GM12878 (cell line): Measurements from ENCODE around the gene RPL19. TPM values are rescaled to one million over a fixed set of nuclear protein-coding genes. Genes with fewer than 3 reads are reported as not detected.

Source experiments
- ATAC-seq: fragments of 200-7000 bp; cut with Tn5 transposase; 3 replicates; pipeline ENCODE4 v1.9.1; 2020; ENCODE audit warnings: mild to moderate bottlenecking, moderate library complexity
- BruUV-seq: library from RNA; stranded (reverse); fragments of 400-500 nt; replicated peaks from 2 replicates; lab custom pipeline; 2021; lab: Mats Ljungman, UMichigan
- CTCF ChIA-PET: fragments of 300-600 bp; sonication (Branson Sonifier 250); formaldehyde crosslinking; extraction: SDS; loops from one replicate; lab custom pipeline; 2021; ENCODE audit warnings: inconsistent platforms; lab: Yijun Ruan, JAX
- POLR2A ChIA-PET: fragments of 350-600 bp; formaldehyde crosslinking; extraction: SDS; loops from one replicate; lab custom pipeline; 2021; ENCODE audit warnings: inconsistent platforms; lab: Charles Lee
- RAD21 ChIA-PET: fragments of 300-600 bp; sonication (Branson Sonifier 250); formaldehyde crosslinking; loops from one replicate; lab custom pipeline; 2023; ENCODE audit warnings: antibody characterized with exemption; ENCODE audit not compliant: unreplicated experiment; lab: Charles Lee
- SMC1A ChIA-PET: fragments of 300-600 bp; sonication (Branson Sonifier 250); formaldehyde crosslinking; loops from one replicate; lab custom pipeline; 2023; ENCODE audit not compliant: unreplicated experiment, uncharacterized antibody; lab: Charles Lee
- DNase-seq: peaks from one replicate; pipeline ENCODE4 v3.0.0-alpha.2; 2011; ENCODE audit warnings: low read depth, low spot score
- FAIRE-seq: peaks from 3 replicates; lab custom pipeline; 2011; peaks lifted over from hg19 to GRCh38; lab: Jason Lieb, UNC
- H2AFZ ChIP-seq: 2 replicates; pipeline ENCODE4 v1.6.0; 2011; ENCODE audit warnings: low read depth, low read length, control low read depth; ENCODE audit not compliant: control insufficient read depth
- H3K27ac ChIP-seq: 2 replicates; pipeline ENCODE4 v1.5.1; 2011; ENCODE audit warnings: control low read depth; ENCODE audit not compliant: control insufficient read depth, insufficient read depth
- H3K27me3 ChIP-seq, 2 experiments: replicated peaks in 1 of 2; 2 replicates each; pipeline versions ENCODE4 v1.6.0 to v1.6.1; 2011; ENCODE audit warnings: low read length in 1 of 2; ENCODE audit not compliant: control insufficient read depth in 2 of 2, insufficient read depth in 2 of 2
- H3K36me3 ChIP-seq, 2 experiments: 2 replicates each; pipeline ENCODE4 v1.5.1; 2011; ENCODE audit warnings: low read length in 1 of 2; ENCODE audit not compliant: control insufficient read depth in 2 of 2, insufficient read depth in 2 of 2
- H3K4me1 ChIP-seq: 2 replicates; pipeline ENCODE4 v1.6.1; 2011; ENCODE audit warnings: mild to moderate bottlenecking, low read length, moderate library complexity, mixed read lengths; ENCODE audit not compliant: control insufficient read depth, insufficient read depth
- H3K4me2 ChIP-seq: 2 replicates; pipeline ENCODE4 v1.6.0; 2011; ENCODE audit warnings: control low read depth; ENCODE audit not compliant: control insufficient read depth, insufficient read depth
- H3K4me3 ChIP-seq: fragments of 200-600 bp; sonication (generic); 2 replicates; pipeline ENCODE4 v1.5.1; 2016
- H3K79me2 ChIP-seq: 2 replicates; pipeline ENCODE4 v1.6.0; 2011; ENCODE audit warnings: low read length; ENCODE audit not compliant: control insufficient read depth, insufficient read depth
- H3K9ac ChIP-seq: 2 replicates; pipeline ENCODE4 v1.8.0; 2011; ENCODE audit warnings: low read length, control low read depth, mixed read lengths; ENCODE audit not compliant: control insufficient read depth, insufficient read depth
- H3K9me3 ChIP-seq: replicated peaks from 3 replicates; pipeline ENCODE4 v1.5.1; 2011; ENCODE audit warnings: mild to moderate bottlenecking, low read length; ENCODE audit not compliant: control insufficient read depth, insufficient read depth
- H4K20me1 ChIP-seq: 2 replicates; pipeline ENCODE4 v1.6.0; 2011; ENCODE audit not compliant: control insufficient read depth, insufficient read depth
- EP300 ChIP-seq, 2 experiments: fragments of 150-350 bp in 1 of 2; IDR thresholded peaks; 2 replicates each; pipeline ENCODE4 v1.6.1; 2011 to 2012; ENCODE audit warnings: low read depth in 2 of 2, low read length in 2 of 2, borderline replicate concordance in 1 of 2, improper control_type of control experiment in 1 of 2, inconsistent platforms in 1 of 2; ENCODE audit not compliant: control insufficient read depth in 1 of 2
- FOXM1 ChIP-seq: IDR thresholded peaks from 2 replicates; pipeline ENCODE4 v1.6.1; 2012; ENCODE audit warnings: low read depth, mild to moderate bottlenecking, inconsistent platforms, low read length, moderate library complexity
- MYB ChIP-seq: fragments of 150-350 bp; IDR thresholded peaks from 2 replicates; pipeline ENCODE4 v1.6.1; 2014; ENCODE audit warnings: mild to moderate bottlenecking, low read depth, low read length, borderline replicate concordance
- POLR2AphosphoS2 ChIP-seq: IDR thresholded peaks from 2 replicates; pipeline ENCODE4 v1.6.1; 2011; ENCODE audit warnings: low read depth, mild to moderate bottlenecking, low read length, improper control_type of control experiment, moderate library complexity
- WGBS: methylation state at CpG from one replicate; pipeline ENCODE4 v1.1.6; 2016; ENCODE audit warnings: low lambda C conversion rate; ENCODE audit not compliant: insufficient replicate concordance, insufficient coverage; ENCODE audit errors: missing lambda C conversion rate; 5-methylcytosine and 5-hydroxymethylcytosine counted together
- in situ Hi-C: fragments of 300-500 bp; cut with MboI; formaldehyde crosslinking; loops from 9 replicates; pipeline ENCODE4 v1.14.3; 2018; ENCODE audit warnings: mixed read lengths
- intact Hi-C: fragments of 100-400 bp; cut with micrococcal nuclease; formaldehyde crosslinking; loops from one replicate; pipeline ENCODE4 v1.14.2; 2022; ENCODE audit not compliant: unreplicated experiment
- polyA plus RNA-seq, 11 experiments: library from polyadenylated mRNA; depleted of rRNA in 4 of 11; unstranded in 6 of 11; stranded (reverse) in 5 of 11; fragments of >200 nt; fragmentation: Nextera tagmentation in 4 of 11; fragmentation: Illumina TruSeq in 1 of 11; extraction: Ambion mirVana in 4 of 11; extraction: Trizol in 1 of 11; gene quantifications; 1 replicate in 1 of 11; 2 replicates in 10 of 11; pipeline versions ENCODE4 v1.2.1 to v1.2.3, GENCODE V29; 2011 to 2016; ENCODE audit warnings: inconsistent platforms in 2 of 11, missing spikeins in 2 of 11, low read depth in 1 of 11
- total RNA-seq, 4 experiments: library from RNA; depleted of rRNA in 3 of 4; stranded (reverse); fragments of >200 nt in 3 of 4; fragmentation: Illumina TruSeq in 1 of 4; extraction: Trizol in 1 of 4; gene quantifications; 2 replicates each; pipeline versions ENCODE4 v1.2.1 to v1.2.3, GENCODE V29; 2013 to 2021
- TF ChIP-seq, protein P1 (sequence below): fragments of 450-650 bp; IDR thresholded peaks from 2 replicates; pipeline ENCODE4 v1.6.1; 2016; ENCODE audit warnings: mild to moderate bottlenecking
- TF ChIP-seq, protein P2 (sequence below): fragments of 450-650 bp; IDR thresholded peaks from 2 replicates; pipeline ENCODE4 v1.6.1; 2017; ENCODE audit warnings: mild to moderate bottlenecking, low read depth, inconsistent platforms; ENCODE audit not compliant: poor library complexity, severe bottlenecking
- TF ChIP-seq, protein P3 (sequence below): IDR thresholded peaks from 2 replicates; pipeline ENCODE4 v1.6.1; 2012; ENCODE audit warnings: improper control_type of control experiment, low read depth, low read length; ENCODE audit not compliant: insufficient replicate concordance

Gene RPL19
- total and polyA plus RNA-seq, 10 of the 15 experiments (the other 5 are each of a cell fraction or from before 2014, with no cell fraction given), result 1,862 to 5,536 (median 3,836) TPM

DNA sequence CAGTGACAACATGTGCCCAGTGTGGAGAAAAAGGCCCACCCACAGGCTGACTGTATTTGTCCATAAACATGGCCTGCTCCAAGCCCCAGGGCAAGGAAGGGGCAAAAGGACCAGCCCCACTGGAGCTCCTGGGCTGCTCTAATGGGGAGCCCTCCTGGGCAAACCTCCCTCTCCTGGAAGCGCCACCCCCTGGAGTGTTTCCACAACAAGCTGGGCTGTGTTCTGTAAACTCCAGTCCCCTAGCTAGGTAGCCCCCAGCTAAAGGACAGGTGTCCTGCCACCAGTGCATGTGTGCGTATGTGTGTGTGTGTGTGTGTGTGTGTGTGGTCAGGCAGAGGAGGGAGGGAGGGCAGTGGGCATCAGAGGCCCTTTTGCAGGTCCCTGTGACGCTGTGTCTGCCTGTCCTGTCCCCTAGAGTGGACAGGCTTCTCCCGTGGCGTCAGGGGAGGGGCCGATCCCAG lies 36.9 kb downstream of the RPL19 start:
- Histone ChIP-seq H3K79me2 (no peaks in the 10 kb centered on the region), H4K20me1 (no peaks in the 10 kb centered on the region), H3K27ac (no peak overlapping the region), H3K9me3 (no peaks in the 10 kb centered on the region), H2AFZ (no peak overlapping the region), H3K4me1 (no peaks in the 10 kb centered on the region), H3K27me3 (no peaks in the 10 kb centered on the region; a peak in 3 of 4 replicates), H3K4me2 (no peak overlapping the region), H3K9ac (no peak overlapping the region), H3K36me3 (no peaks in the 10 kb centered on the region), H3K4me3 (no peak overlapping the region)
- TF ChIP-seq, protein P1, sequence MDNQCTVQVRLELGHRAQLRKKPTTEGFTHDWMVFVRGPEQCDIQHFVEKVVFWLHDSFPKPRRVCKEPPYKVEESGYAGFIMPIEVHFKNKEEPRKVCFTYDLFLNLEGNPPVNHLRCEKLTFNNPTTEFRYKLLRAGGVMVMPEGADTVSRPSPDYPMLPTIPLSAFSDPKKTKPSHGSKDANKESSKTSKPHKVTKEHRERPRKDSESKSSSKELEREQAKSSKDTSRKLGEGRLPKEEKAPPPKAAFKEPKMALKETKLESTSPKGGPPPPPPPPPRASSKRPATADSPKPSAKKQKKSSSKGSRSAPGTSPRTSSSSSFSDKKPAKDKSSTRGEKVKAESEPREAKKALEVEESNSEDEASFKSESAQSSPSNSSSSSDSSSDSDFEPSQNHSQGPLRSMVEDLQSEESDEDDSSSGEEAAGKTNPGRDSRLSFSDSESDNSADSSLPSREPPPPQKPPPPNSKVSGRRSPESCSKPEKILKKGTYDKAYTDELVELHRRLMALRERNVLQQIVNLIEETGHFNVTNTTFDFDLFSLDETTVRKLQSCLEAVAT, result no peak
- TF ChIP-seq, protein P2, sequence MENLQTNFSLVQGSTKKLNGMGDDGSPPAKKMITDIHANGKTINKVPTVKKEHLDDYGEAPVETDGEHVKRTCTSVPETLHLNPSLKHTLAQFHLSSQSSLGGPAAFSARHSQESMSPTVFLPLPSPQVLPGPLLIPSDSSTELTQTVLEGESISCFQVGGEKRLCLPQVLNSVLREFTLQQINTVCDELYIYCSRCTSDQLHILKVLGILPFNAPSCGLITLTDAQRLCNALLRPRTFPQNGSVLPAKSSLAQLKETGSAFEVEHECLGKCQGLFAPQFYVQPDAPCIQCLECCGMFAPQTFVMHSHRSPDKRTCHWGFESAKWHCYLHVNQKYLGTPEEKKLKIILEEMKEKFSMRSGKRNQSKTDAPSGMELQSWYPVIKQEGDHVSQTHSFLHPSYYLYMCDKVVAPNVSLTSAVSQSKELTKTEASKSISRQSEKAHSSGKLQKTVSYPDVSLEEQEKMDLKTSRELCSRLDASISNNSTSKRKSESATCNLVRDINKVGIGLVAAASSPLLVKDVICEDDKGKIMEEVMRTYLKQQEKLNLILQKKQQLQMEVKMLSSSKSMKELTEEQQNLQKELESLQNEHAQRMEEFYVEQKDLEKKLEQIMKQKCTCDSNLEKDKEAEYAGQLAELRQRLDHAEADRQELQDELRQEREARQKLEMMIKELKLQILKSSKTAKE, result no peak
- TF ChIP-seq, protein P3, sequence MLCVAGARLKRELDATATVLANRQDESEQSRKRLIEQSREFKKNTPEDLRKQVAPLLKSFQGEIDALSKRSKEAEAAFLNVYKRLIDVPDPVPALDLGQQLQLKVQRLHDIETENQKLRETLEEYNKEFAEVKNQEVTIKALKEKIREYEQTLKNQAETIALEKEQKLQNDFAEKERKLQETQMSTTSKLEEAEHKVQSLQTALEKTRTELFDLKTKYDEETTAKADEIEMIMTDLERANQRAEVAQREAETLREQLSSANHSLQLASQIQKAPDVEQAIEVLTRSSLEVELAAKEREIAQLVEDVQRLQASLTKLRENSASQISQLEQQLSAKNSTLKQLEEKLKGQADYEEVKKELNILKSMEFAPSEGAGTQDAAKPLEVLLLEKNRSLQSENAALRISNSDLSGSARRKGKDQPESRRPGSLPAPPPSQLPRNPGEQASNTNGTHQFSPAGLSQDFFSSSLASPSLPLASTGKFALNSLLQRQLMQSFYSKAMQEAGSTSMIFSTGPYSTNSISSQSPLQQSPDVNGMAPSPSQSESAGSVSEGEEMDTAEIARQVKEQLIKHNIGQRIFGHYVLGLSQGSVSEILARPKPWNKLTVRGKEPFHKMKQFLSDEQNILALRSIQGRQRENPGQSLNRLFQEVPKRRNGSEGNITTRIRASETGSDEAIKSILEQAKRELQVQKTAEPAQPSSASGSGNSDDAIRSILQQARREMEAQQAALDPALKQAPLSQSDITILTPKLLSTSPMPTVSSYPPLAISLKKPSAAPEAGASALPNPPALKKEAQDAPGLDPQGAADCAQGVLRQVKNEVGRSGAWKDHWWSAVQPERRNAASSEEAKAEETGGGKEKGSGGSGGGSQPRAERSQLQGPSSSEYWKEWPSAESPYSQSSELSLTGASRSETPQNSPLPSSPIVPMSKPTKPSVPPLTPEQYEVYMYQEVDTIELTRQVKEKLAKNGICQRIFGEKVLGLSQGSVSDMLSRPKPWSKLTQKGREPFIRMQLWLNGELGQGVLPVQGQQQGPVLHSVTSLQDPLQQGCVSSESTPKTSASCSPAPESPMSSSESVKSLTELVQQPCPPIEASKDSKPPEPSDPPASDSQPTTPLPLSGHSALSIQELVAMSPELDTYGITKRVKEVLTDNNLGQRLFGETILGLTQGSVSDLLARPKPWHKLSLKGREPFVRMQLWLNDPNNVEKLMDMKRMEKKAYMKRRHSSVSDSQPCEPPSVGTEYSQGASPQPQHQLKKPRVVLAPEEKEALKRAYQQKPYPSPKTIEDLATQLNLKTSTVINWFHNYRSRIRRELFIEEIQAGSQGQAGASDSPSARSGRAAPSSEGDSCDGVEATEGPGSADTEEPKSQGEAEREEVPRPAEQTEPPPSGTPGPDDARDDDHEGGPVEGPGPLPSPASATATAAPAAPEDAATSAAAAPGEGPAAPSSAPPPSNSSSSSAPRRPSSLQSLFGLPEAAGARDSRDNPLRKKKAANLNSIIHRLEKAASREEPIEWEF, result no peak
- TF ChIP-seq MYB (no peak), EP300 (IDR thresholded peaks at IDR 0.05; ENCODE audit: borderline replicate concordance in 1 of 2, control insufficient read depth in 1 of 2, low read depth in 2 of 2, low read length in 2 of 2) (no peak), POLR2AphosphoS2 (no peak), FOXM1 (no peak)
- ChIA-PET CTCF (interaction anchor here (0.6 to 21.3 kb wide), 8 partner anchors 10 to 254 kb away, joined by 3 to 658 read pairs (median 6); partner anchors contain the start of genes ARL5C and RPL19), RAD21 (interaction anchor here (11.3 kb wide), 1 partner anchor 30 kb away, joined by 160 read pairs; no protein-coding TSS in a partner anchor), SMC1A (interaction anchor here (1.4 kb wide), 1 partner anchor 30 kb away, joined by 5 read pairs; no protein-coding TSS in a partner anchor), POLR2A (interaction anchor here (1.2 kb wide), 1 partner anchor 37 kb away, joined by 3 read pairs; the partner anchor contains the start of gene RPL19)
- no peak for FAIRE-seq
- ATAC-seq, result no peak
- WGBS, result 65% methylated on average over 6 of the region's 6 CpGs
- DNase-seq, result no peak
- intact Hi-C loops, result no loop called here
- no TSS peak for BruUV-seq
- in situ Hi-C loops, result no loop called here
